Superior temporal gyrus (tissue), 1 donor: ENCODE measurements around the gene WDR13.
"Not testable (repeated sequence)": the region's sequence is repeated elsewhere in the genome, so short reads cannot be mapped to it uniquely, and the experiment has no call there.

ENCODE experiments used
- DNase-seq: peaks from one replicate; pipeline ENCODE4 v3.0.0-alpha.2; 2016; ENCODE audit errors: extremely low spot score

WDR13 gene

GRCh38 chrX:48592971-48593370 is 4.3 kb upstream of the WDR13 start:
- DNase-seq: no peak

GRCh38 chrX:48595929-48596328 is 1.4 kb upstream of the WDR13 start:
- no peak for DNase-seq

GRCh38 chrX:48598614-48599013 is 1.3 kb downstream of the WDR13 start:
- DNase-seq: no peak

- DNase-seq: no peak
Measured at GRCh38 chrX:48599341-48599740, 2.0 kb downstream of the WDR13 start.

GRCh38 chrX:48600226-48600625 is 2.9 kb downstream of the WDR13 start:
- DNase-seq: no peak

GRCh38 chrX:48601741-48602394 is 4.6 kb downstream of the WDR13 start:
- no peak for DNase-seq

- DNase-seq: no peak
Measured at GRCh38 chrX:48604701-48605100, 7.4 kb downstream of the WDR13 start.

GRCh38 chrX:48606091-48606490 is 8.8 kb downstream of the WDR13 start:
- no peak for DNase-seq

- DNase-seq: no peak
Measured at GRCh38 chrX:48611703-48612102, 14.4 kb downstream of the WDR13 start.

- DNase-seq: no peak
Measured at GRCh38 chrX:48613502-48614160, 16.3 kb downstream of the WDR13 start.

- DNase-seq: no peak
Measured at GRCh38 chrX:48616576-48616975, 19.3 kb downstream of the WDR13 start.

GRCh38 chrX:48617542-48618340 is 20.4 kb downstream of the WDR13 start:
- no peak for DNase-seq

GRCh38 chrX:48626401-48627298 is 29.4 kb downstream of the WDR13 start:
- no peak for DNase-seq

GRCh38 chrX:48631376-48632090 is 34.2 kb downstream of the WDR13 start:
- peak; percentile 84 for DNase-seq

GRCh38 chrX:48632207-48632606 is 34.9 kb downstream of the WDR13 start:
- no peak for DNase-seq

- DNase-seq: no peak
Measured at GRCh38 chrX:48636301-48636700, 39.0 kb downstream of the WDR13 start.

- DNase-seq: no peak
Measured at GRCh38 chrX:48636776-48637175, 39.5 kb downstream of the WDR13 start.

GRCh38 chrX:48645669-48646068 is 48.4 kb downstream of the WDR13 start:
- DNase-seq: no peak

- peak; percentile 72 for DNase-seq
Measured at GRCh38 chrX:48648336-48648751, 51.1 kb downstream of the WDR13 start.

- no peak for DNase-seq
Measured at GRCh38 chrX:48649102-48649501, 51.8 kb downstream of the WDR13 start.

- DNase-seq: not testable (repeated sequence)
Measured at GRCh38 chrX:48652055-48652579, 54.8 kb downstream of the WDR13 start.
